SK-N-SH treated with all-trans-retinoic acid at 6 μM for 48 hours (cell line): ENCODE data around the gene HESX1.

ENCODE experiments used
- ATAC-seq: fragments of 200-7000 bp; cut with Tn5 transposase; 3 replicates; pipeline ENCODE4 v1.9.1; 2020; ENCODE audit warnings: mild to moderate bottlenecking, moderate library complexity
- ARNTL ChIP-seq: fragments of 450-650 bp; formaldehyde crosslinking; IDR thresholded peaks from 2 replicates; pipeline ENCODE4 v1.5.0; 2020; ENCODE audit warnings: low read depth, mild to moderate bottlenecking, moderate library complexity, borderline replicate concordance
- BACH2 ChIP-seq: fragments of 250-450 bp; sonication (Bioruptor Pico); IDR thresholded peaks from 2 replicates; pipeline ENCODE4 v1.9.0; 2021; ENCODE audit warnings: mild to moderate bottlenecking, borderline replicate concordance
- CREB5 ChIP-seq: fragments of 250-450 bp; sonication (Bioruptor Pico); IDR thresholded peaks from 2 replicates; pipeline ENCODE4 v1.5.1; 2020; ENCODE audit warnings: low read depth, mild to moderate bottlenecking, moderate library complexity
- CSDC2 ChIP-seq: fragments of 250-450 bp; sonication (Bioruptor Pico); IDR thresholded peaks from 2 replicates; pipeline ENCODE4 v1.5.0; 2020; ENCODE audit warnings: mild to moderate bottlenecking, moderate library complexity
- CSRNP3 ChIP-seq: fragments of 250-450 bp; sonication (Bioruptor Pico); IDR thresholded peaks from 2 replicates; pipeline ENCODE4 v1.5.1; 2021; ENCODE audit warnings: mild to moderate bottlenecking, moderate library complexity
- ESRRG ChIP-seq: fragments of 250-450 bp; sonication (Bioruptor Pico); IDR thresholded peaks from 2 replicates; pipeline ENCODE4 v1.6.1; 2021; ENCODE audit warnings: mild to moderate bottlenecking
- GLIS3 ChIP-seq: fragments of 250-450 bp; sonication (Bioruptor Pico); IDR thresholded peaks from 2 replicates; pipeline ENCODE4 v1.5.0; 2020; ENCODE audit warnings: mild to moderate bottlenecking, moderate library complexity
- ISL1 ChIP-seq: fragments of 250-450 bp; sonication (Bioruptor Pico); IDR thresholded peaks from 2 replicates; pipeline ENCODE4 v2.1.2; 2022; ENCODE audit warnings: mild to moderate bottlenecking, moderate library complexity
- OSR1 ChIP-seq: fragments of 250-450 bp; sonication (Bioruptor Pico); IDR thresholded peaks from 2 replicates; pipeline ENCODE4 v1.8.0; 2022; ENCODE audit warnings: moderate library complexity, mild to moderate bottlenecking, inconsistent platforms
- POU6F1 ChIP-seq: fragments of 250-450 bp; sonication (Bioruptor Pico); IDR thresholded peaks from 2 replicates; pipeline ENCODE4 v1.8.0; 2021; ENCODE audit warnings: low read depth, mild to moderate bottlenecking, moderate library complexity, borderline replicate concordance
- PPARA ChIP-seq: fragments of 250-450 bp; sonication (Bioruptor Pico); IDR thresholded peaks from 2 replicates; pipeline ENCODE4 v1.5.0; 2020; ENCODE audit warnings: mild to moderate bottlenecking, borderline replicate concordance
- RARB ChIP-seq: fragments of 250-450 bp; sonication (Bioruptor Pico); IDR thresholded peaks from 2 replicates; pipeline ENCODE4 v1.8.0; 2021; ENCODE audit warnings: mild to moderate bottlenecking, moderate library complexity
- SNAI2 ChIP-seq: fragments of 250-450 bp; sonication (Bioruptor Pico); IDR thresholded peaks from 2 replicates; pipeline ENCODE4 v1.5.0; 2020; ENCODE audit warnings: mild to moderate bottlenecking, moderate library complexity
- TOX ChIP-seq: fragments of 250-450 bp; sonication (Bioruptor Pico); IDR thresholded peaks from 2 replicates; pipeline ENCODE4 v1.8.0; 2021; ENCODE audit warnings: mild to moderate bottlenecking, moderate library complexity, borderline replicate concordance
- TSHZ2 ChIP-seq: fragments of 250-450 bp; sonication (Bioruptor Pico); IDR thresholded peaks from 2 replicates; pipeline ENCODE4 v1.5.0; 2020; ENCODE audit warnings: mild to moderate bottlenecking, moderate library complexity
- ZC3H10 ChIP-seq: fragments of 250-450 bp; sonication (Bioruptor Pico); IDR thresholded peaks from 2 replicates; pipeline ENCODE4 v1.5.1; 2021; ENCODE audit warnings: mild to moderate bottlenecking, moderate library complexity
- ZFP3 ChIP-seq: fragments of 250-450 bp; sonication (Bioruptor Pico); IDR thresholded peaks from 2 replicates; pipeline ENCODE4 v1.5.0; 2020; ENCODE audit warnings: mild to moderate bottlenecking, moderate library complexity
- ZNF70 ChIP-seq: fragments of 450-650 bp; formaldehyde crosslinking; IDR thresholded peaks from 2 replicates; pipeline ENCODE4 v1.5.0; 2020; ENCODE audit warnings: mild to moderate bottlenecking, moderate library complexity
- ZNF8 ChIP-seq: fragments of 450-650 bp; formaldehyde crosslinking; IDR thresholded peaks from 2 replicates; pipeline ENCODE4 v1.5.0; 2020; ENCODE audit warnings: mild to moderate bottlenecking, moderate library complexity

Gene HESX1

GRCh38 chr3:57206423-57206822 is 6.6 kb upstream of the HESX1 start:
- no peak for ATAC-seq
- TF ChIP-seq POU6F1 (CRISPR knock-in tag) (no peak), OSR1 (CRISPR knock-in tag) (no peak), RARB (CRISPR knock-in tag) (no peak), CSRNP3 (CRISPR knock-in tag) (no peak), ZC3H10 (CRISPR knock-in tag) (no peak), ZFP3 (CRISPR knock-in tag) (no peak), TOX (no peak), TSHZ2 (no peak), BACH2 (CRISPR knock-in tag) (no peak), CSDC2 (no peak)

- TF ChIP-seq CSDC2 (no peak), PPARA (CRISPR knock-in tag) (no peak), ESRRG (CRISPR knock-in tag) (no peak), CREB5 (no peak), RARB (CRISPR knock-in tag) (no peak), GLIS3 (CRISPR knock-in tag) (no peak), ARNTL (CRISPR knock-in tag) (no peak), POU6F1 (CRISPR knock-in tag) (no peak), TSHZ2 (no peak), ZNF8 (CRISPR knock-in tag) (no peak), ISL1 (CRISPR knock-in tag) (no peak), BACH2 (CRISPR knock-in tag) (no peak), CSRNP3 (CRISPR knock-in tag) (no peak), ZNF70 (no peak), ZFP3 (CRISPR knock-in tag) (no peak), TOX (no peak), SNAI2 (no peak), ZC3H10 (CRISPR knock-in tag) (no peak), OSR1 (CRISPR knock-in tag) (no peak)
- ATAC-seq: no peak
Measured at GRCh38 chr3:57194641-57195040, 5.1 kb downstream of the HESX1 start.
